ENCODE measurements around the gene PCBP4.
"Not testable (repeated sequence)": the region's sequence is repeated elsewhere in the genome, so short reads cannot be mapped to it uniquely, and the experiment has no call there.

PCBP4 gene

DNA sequence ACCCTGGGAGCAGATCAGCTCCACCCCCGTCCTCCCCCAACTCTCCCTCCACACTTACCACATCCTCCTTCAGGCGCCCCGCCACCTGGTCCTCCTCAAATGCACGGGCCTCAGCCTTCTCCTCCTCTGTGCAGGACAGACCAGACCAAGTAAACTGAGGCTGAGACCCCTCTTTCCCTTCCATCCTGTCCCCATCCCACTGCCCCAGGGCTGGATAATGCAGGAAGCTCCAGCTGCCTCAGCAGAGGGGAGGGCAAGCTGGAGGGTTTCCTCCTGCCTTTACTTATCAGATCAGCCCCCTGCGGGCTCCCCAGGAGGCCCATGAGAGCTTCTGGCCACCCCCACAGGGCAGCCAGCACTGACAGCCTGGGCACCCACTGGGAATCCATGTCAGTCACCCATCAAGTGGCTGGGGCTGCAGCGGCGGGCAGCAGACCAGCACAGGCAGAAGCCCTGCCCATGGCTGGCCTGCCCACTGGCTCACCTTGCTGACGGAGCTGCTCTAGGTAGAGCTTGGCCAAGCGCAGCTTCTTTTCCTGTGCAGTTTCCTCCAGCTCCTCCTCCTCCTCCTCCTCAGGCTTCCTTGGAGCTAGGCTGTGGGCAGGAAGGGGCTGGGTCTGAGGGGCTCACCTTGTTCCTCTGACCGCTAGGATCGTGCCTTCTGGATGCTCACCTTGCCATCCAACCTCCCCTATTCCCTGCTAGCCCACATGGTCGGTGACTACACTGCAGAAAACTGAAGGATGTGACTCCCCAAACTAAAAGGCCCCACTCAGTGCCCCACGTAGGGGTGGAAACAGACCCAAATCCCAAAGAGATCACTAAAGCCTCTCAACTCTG is 29.4 kb downstream of the PCBP4 start:
- DNase-seq (ENCODE audit: low read depth), result no peak

DNA sequence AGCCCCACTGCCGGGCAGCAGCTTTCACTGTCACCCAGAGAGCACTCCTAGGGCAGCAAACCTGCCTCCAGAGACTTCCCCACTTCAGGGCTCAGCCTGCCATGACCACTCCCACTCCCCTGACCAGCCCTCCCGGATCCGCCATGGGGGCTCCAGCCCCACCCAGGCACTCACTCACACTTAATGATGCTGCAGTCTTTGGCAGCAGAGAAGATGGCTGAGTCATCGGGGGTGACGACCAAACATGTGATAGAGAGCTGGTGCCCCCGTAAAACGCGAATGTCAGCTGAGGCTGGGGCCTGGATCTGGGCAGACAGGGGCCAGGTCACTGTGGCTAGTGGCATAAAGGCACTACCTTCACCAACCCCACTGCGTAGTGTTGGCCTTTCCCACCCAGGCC is 30.2 kb downstream of the PCBP4 start:
- DNase-seq (ENCODE audit: low read depth), result no peak

DNA sequence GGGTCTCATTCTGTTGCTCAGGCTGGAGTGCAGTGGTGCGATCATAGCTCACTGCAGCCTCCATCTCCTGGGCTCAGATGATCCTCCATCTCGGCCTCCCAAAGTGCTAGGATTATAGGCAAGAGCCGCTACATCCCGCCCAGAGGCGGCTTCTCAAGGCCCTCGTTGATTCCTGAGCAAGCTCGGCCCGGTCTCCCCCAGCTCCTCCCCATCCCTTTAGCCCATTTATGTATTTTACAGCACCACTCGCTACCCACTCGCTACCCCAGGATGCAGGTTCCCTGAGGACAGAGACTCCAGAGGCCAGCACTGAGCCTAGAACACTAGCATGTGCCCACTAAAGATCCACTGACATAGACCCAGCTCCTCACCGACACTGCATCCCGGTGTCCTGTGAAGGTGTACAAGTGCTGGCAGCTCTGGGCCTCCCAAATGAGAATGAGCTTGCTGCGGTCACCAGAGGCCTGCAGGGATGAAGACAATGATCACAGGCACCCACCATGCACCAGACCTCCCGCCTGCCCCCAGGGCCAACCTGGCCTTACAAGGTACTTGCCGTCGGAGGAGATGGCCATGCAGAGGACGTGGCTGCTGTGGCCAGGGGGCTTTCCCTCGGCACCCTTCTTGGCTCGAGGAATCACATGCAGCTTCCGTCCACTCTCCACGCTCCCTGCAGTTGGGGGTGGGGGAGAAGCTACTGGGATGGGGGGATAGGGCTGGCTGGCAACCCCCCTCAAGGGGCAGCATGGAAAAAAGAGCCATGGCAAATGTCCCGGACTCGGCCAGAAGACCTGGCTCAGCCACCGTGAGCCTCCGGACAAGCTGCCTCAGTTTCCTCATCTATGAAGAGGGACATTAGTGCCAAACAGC is 31.1 kb downstream of the PCBP4 start:
- no peak for DNase-seq (ENCODE audit: low read depth)

DNA sequence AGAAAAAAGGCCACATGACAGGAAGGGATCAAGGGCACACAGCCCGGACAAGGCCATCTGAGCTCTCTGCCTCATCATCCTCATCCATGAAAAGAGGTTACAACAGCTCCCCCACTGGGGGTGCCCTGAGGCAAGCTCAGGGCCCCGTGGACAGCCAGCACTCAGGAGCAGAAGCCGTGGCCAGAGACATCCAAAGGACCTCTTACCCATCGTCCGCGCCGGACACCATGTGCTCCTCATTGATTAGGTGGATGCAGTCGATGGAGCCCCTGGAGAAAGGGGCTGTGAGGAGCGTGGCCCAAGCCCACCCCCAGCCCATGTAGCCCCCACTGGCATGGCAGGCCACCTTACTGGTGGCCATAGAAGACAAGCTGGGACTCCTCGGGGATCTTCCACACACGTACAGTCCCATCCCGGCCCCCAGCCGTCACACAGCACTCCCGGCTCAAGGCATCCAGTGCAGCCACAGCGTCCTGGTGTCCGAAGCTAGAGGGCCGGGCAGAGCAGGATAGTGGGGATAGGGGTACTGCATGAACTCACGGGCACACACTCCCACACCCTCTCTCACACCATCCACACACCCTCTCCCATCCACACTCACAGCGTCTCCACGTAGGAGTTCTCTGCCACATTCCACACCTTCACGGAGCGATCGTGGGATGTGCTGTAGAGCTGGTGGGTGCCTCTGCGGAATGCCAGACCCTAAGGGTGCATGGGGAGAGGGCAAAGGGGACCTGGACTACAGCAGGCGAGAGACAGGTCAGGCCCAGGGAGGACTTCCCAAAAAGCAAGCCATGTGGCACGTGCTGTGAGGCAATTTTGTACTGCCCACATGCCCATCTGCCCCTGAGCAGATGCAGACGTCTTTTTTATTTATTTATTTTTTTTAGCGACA is 32.0 kb downstream of the PCBP4 start:
- no peak for DNase-seq (ENCODE audit: low read depth)

DNA sequence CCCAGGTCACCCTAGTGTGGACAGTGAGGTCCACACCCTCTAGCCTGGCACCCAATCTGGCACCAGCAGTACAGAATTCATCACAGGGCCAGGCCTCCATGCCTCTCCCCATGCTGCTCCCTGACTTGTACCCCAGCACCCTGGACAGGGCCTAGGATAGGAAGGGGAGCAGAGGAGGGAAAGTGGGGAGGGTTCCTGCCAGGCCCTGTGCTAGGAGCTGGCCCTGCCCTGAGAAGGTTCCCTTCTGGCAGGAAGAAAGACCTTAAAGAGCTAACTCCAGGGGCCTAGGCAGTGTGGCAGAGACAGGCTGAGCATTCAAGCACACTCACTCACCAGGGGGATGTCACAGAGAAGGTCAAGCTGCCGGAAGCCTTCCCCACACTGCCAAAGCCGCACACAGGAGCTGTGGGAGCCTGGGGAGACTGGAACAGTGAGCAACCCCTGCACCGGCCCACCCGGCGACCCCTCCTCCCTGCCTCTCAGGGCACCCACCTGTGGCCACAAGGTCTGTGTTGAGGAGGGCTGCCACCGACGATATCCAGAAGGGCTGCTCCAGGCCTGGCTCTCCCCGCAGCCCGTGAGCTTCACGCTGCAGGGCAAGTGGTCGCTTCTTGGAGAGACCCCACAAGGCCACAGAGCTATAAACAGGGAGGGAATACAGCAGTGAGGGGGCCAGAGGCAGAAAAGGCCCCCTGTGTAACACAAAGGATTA is 33.0 kb downstream of the PCBP4 start:
- no peak for DNase-seq (ENCODE audit: low read depth)

DNA sequence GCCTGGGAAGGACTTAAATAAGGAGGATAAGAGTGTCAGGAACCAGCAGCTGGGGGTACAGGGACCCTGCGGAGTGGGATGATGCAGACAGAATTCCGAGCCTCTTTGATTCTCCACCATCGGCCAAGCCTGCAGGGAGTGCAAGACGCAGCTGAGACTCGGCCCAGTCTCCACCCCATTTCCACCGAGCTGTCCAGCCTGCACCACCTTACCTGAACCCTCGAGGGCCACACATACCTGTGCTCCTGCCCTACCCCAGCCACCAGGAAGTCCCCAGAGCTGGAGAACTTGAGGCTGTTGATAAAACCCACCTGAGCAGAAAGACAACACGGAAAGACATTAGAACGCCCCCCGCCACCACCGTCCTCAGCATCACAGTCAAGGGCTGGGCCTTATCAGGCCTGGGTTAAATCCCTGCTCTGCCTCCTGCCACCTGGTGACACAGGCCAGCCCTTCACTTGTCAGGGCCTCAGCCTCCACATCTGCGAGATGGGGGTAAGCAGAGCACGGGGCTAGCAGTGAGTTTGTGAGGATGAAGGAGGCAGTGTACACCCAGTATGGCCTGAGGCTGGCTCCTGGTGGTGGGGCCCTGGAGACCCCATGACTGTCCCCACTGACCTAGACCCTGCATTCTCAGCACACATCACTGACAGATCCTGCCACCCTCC is 33.6 kb downstream of the PCBP4 start:
- DNase-seq (ENCODE audit: low read depth), result no peak

DNA sequence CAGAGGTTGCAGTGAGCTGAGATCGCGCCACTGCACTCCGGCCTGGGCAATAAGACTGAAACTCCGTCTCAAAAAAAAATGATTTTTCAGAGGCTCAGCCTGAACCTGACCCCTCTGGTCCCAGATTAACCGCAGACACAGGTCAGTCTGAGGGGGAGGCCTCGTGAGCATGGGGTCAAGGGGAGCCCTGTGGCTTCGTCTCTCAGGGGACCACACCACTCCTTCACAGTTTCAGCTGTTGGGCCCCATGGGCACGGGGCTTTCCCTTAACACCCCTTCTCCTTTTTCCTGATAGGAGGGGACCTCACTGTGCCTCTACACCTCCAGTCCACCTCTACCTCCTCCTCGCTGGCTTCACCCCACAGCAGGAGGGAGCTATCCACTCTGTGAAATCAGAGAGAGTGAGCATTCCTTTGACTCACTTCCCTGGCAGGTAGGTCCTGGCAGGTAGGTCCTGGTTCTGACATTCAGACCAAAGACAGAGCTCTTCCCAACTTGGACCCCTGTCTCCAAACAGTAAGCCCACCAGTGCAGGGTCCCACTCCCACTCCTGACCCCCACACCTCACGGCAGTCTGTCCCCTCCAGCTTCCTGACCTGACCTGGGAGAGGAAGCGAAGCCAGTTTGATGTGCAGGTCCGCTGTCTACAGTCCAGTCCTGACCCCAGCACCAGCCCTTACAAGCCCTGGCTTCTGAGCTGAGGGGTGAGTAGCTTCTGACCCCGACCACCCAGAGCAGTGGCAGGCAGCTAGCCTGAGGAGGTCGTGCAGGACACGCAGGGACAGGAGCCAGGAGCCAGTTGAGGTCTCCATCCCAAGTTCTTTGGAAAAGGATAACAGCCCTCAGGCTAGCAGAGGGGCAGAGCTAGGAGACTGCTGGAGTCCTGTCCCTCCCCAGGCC is 34.5 kb downstream of the PCBP4 start:
- DNase-seq (ENCODE audit: low read depth), result no peak

DNA sequence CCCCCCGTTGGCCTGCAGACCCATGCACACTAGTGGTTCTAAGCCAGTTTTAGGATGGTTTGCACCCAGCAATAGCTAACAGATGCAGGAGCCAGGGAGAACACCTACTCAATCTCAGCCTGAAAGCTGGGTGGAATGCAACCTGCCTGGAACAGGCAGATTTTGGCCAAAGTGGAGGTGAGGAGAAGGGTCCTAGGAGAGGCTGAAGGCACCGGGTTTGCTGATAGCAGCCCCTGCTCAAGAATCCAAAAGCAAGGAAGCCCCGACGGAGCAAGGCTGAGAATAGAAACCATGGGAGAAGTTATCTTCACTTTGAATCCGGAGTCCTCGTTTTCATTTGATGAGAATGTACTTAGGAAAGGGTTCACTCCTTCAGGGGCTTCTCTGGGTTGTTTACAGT is 35.5 kb downstream of the PCBP4 start:
- DNase-seq (ENCODE audit: low read depth), result no peak

DNA sequence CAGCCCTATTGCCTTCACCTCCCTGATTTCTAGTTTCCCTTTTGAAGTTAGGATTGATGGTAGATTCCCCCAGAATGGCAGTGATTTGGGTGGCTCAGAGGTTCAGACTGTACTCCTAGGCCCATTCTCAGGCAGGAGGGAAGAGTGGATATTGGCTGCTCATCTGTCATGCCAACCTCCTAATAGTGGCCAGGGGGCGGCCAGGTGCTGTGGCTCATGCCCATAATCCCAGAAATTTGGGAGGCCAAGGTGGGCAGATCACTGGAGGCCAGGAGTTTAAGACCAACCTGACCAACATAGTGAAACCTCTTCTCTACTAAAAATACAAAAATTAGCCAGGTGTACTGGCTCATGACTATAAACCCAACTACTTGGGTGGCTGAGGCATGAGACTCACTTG is 36.8 kb downstream of the PCBP4 start:
- DNase-seq (ENCODE audit: low read depth), result no peak

DNA sequence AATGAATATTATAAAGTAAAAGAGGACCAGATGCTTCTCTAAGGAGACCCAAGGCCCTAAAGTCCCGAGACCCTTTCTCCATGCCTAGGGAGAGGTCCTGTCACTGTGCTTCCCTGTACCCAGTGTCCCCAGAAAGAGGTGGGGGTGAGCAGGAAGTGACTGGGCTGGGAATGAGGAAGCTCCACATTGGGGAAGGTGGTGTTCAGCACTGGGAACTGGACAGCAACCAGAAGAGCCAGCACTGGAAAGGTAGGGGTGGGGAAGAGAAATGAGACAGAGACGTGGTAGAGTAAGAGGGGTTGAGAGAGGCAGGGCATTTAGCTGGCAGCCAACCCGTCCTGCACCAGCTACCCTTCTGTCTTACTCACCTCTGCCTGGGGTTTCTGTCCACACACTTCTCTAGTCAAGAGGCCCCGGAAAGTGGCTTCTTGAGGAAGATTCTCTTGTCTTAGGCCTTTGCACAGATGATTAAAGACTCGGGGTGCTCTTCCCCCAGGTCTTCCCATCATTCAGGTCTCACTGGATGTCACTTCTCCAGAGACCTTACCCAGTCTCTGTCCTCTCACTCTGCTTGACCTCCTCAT is 37.7 kb downstream of the PCBP4 start:
- no peak for DNase-seq (ENCODE audit: low read depth)

DNA sequence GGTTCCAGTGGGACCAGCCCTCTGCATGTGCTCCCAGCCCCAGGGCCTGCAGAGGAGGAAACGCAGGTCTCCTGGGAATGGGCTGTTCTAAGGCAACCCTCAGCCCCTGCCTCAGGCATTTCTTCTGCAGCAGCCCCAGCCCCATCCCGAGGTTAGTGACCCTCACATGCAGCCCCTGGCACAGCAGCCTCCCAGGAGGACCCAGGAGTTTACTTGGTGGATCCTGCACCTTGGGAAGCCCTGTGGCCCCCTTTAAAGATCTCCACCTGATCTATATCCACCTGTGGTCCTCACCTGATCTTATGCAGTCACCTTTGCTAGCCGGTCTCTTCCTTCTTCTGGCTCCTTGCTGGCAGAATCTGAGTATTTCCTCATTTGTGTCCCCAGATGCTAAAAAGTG is 38.3 kb downstream of the PCBP4 start:
- not testable (repeated sequence) for DNase-seq (ENCODE audit: low read depth)

DNA sequence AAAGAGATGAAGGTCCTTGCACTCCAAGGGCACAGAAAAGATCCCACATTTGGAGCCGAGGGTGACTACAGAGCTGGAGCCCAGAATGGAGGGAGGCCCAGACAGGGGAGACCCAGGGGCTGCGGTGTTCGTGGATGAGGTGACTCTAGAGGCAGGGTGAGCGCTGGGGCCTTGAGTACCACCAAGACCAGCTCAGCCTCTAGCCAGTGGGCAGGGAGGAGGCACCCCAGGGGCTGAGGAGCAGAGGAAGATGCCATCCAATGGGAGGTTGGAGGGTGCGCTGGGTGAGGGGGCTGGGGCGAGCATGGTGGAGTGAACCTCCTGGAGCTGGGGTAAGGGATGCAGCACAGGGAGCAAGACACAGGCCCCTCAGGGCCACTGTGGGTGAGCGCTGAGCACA is 38.8 kb downstream of the PCBP4 start:
- DNase-seq (ENCODE audit: low read depth), result no peak

DNA sequence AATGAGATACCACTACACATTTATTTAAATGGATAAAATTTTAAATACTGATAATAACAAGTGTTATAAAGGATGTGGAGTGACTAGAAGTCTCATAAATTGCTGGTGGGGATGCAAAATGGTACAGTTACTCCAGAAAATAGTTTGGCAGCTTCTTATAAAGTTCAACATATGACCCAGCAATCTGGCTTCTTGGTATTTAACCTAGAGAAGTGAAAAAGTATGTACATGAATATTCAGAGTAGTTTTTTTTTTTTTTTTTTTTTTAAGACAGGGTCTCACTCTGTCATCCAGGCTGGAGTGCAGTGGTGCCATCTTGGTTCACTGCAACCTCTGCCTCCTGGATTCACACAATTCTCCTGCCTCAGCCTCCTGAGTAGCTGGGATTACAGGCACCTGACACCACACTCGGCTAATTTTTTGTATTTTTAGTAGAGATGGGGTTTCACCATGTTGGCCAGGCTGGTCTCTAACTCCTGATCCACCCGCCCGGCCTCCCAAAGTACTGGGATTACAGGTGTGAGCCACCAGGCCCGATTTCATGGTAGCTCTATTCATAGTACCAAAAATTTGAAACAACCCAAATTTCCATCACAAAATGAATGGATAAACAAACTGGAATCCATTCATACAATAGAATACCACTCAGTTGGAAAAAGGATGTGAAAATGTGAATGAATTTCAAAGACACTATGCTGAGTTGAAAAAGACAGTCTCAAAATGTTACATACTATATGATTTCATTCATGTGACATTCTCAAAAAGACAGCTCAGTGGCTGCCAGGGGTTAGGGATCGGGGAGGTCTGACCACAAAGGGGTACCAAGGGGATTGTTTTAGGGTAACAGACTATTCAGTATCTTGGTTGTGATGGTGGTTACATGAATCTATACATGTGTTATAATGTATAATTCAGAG is 39.9 kb downstream of the PCBP4 start:
- DNase-seq (ENCODE audit: low read depth), result no peak

DNA sequence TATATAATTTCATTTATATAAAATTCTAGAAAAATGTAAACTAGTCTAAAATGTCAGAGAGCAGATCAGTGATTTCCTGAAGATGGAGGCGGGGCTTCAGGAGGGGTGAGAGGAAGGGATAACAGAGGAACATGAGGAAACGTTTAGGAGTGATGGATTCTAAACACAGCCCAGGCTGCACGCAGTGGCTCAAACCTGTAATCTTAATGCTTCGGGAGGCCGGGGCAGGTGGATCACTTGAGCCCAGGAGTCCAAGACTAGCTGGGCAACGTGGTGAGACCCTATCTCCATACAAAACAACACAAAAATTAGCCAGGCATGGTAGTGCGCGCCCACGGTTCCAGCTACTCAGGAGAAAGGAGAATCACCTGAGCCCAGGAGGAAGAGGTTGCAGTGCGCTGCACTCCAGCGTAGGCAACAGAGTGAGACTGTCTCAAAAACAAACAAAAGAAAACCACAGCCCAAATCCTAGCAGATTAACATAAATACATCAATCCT is 46.1 kb downstream of the PCBP4 start:
- DNase-seq (ENCODE audit: low read depth), result no peak

DNA sequence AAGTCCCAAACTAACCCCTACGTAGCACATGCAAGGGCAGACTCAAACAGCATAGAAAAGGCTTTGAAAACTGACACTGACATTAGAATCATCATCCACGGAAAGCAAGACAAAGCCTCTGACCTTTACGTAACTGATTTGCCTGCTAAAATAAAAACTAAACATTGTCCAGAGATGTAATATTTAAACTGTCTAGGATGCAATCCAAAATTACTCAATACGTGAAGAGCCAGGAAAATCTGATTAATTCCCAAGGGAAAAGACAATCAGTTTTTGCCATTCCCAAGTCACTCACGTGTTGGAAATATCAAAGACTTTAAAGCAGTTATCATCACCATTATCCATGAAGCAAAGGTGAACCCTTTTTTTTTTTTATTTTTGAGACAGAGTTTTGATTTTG is 50.8 kb downstream of the PCBP4 start:
- no peak for DNase-seq (ENCODE audit: low read depth)

DNA sequence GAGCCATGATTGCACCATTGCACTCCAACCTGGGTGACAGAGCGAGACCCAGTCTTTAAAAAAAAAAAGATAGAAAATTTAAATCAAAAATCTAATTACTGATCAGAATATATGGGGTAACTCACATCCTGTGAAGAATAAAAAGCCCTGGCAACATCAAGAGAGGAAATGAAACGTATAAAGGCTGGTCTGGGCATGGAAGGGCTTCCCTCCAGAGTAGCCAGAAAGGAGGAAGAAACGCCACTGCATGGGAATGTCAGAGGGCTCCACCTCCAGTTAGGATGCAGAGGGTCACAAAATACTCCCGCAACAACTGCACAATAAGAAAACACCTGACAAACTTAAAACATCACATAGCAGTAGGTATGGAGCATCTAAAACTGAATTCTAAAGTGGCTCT is 59.2 kb downstream of the PCBP4 start:
- DNase-seq (ENCODE audit: low read depth), result no peak

Measured in stimulated activated CD8-positive, alpha-beta memory T cell treated with anti-CD3 and anti-CD28 coated beads, Interleukin-12 subunit alpha, Interleukin-12 subunit beta, amount 100 ng/mL, for 4 hours (primary cell).